ENCODE measurements around the gene ANKRD33B. TPM values are rescaled to one million over a fixed set of nuclear protein-coding genes. Genes with fewer than 3 reads are reported as not detected.

Gene ANKRD33B
- total and polyA plus RNA-seq, 2 of the 8 experiments (the other 6 are each of a cell fraction or from before 2014, with no cell fraction given), result 6.9 to 20.6 TPM

- Histone ChIP-seq H2BK120ac (replicated peaks; ENCODE audit: low read depth, low read length) (no peak overlapping the region), H3K23me2 (ENCODE audit: low read depth, low read length) (no peaks in the 10 kb centered on the region), H3K9me3 (ENCODE audit: insufficient read depth in 2 of 2, low read depth in 1 of 2, low read length in 1 of 2) (no peaks in the 10 kb centered on the region), H2BK5ac (ENCODE audit: low read depth, low read length) (no peak overlapping the region), H2AK5ac (ENCODE audit: low read depth, low read length) (no peak overlapping the region), H3K27ac (ENCODE audit: low read depth, low read length) (no peak overlapping the region), H3K79me2 (ENCODE audit: control insufficient read depth in 1 of 2, insufficient read depth in 2 of 2, low read length in 2 of 2) (no peaks in the 10 kb centered on the region; a peak in 1 of 4 replicates), H3K4me1 (replicated peaks in 1 of 4; ENCODE audit: control insufficient read depth in 3 of 4, insufficient read depth in 4 of 4, low read length in 3 of 4) (peaks cover 0 to 5% (median 3%) of the 10 kb centered on the region in 4 experiments; a peak in 5 of 7 replicates), H4K8ac (ENCODE audit: extremely low read depth, insufficient read depth, low read length) (no peak overlapping the region), H3K4ac (replicated peaks; ENCODE audit: insufficient read length, low read depth, low read length) (no peak overlapping the region), H2BK15ac (ENCODE audit: low read length) (no peak overlapping the region), H3K9ac (replicated peaks in 1 of 4; ENCODE audit: extremely low read depth in 1 of 4, low read depth in 3 of 4, low read length in 3 of 4) (no peak overlapping the region), H3K14ac (ENCODE audit: insufficient read length) (no peak overlapping the region), H3K36me3 (ENCODE audit: control insufficient read depth in 2 of 4, insufficient read depth in 4 of 4, low read length in 3 of 4) (no peaks in the 10 kb centered on the region), H4K5ac (ENCODE audit: insufficient read length, low read depth, low read length) (no peak overlapping the region), H3K79me1 (ENCODE audit: low read depth, low read length) (no peaks in the 10 kb centered on the region; the same call in none of the 2 replicates), H3K23ac (ENCODE audit: insufficient read length) (no peak overlapping the region), H4K91ac (replicated peaks; ENCODE audit: insufficient read length, low read length) (no peak overlapping the region), H3K4me2 (ENCODE audit: insufficient read depth in 1 of 2, low read depth in 2 of 2, low read length in 2 of 2) (no peak overlapping the region), H3K56ac (replicated peaks; ENCODE audit: insufficient read length, low read depth, low read length) (no peak overlapping the region), H4K20me1 (replicated peaks in 1 of 2; ENCODE audit: control insufficient read depth in 1 of 2, insufficient read depth in 2 of 2, low read length in 2 of 2) (no peaks in the 10 kb centered on the region), H2BK12ac (ENCODE audit: low read depth, low read length) (no peak overlapping the region), H3K4me3 (ENCODE audit: extremely low read depth in 1 of 4, insufficient read depth in 2 of 4, low read depth in 3 of 4, low read length in 4 of 4) (no peak overlapping the region), H3K27me3 (replicated peaks in 1 of 4; ENCODE audit: control insufficient read depth in 3 of 4, extremely low read depth in 1 of 4, insufficient read depth in 3 of 4, low read length in 3 of 4) (no peaks in the 10 kb centered on the region), H3K18ac (ENCODE audit: extremely low read depth, low read length) (no peak overlapping the region), H2BK20ac (ENCODE audit: low read length) (no peak overlapping the region), H2AFZ (ENCODE audit: low read length) (no peak overlapping the region)
- DNase-seq (ENCODE audit: low read depth in 1 of 2, low spot score in 2 of 2) (no peak), FAIRE-seq (no peak)
- WGBS, 2 experiments (ENCODE audit: extremely low coverage in 1 of 2, insufficient coverage in 1 of 2, insufficient read length in 1 of 2, insufficient replicate concordance in 2 of 2, low coverage in 1 of 2, low lambda C conversion rate in 2 of 2, missing lambda C conversion rate in 1 of 2), result 89% methylated on average over 2 of the region's 2 CpGs; no CpG with 5 or more reads in 1 of the 2 experiments
- POLR2A ChIA-PET (ENCODE audit: partially characterized antibody), result no interaction called here
- CTCF ChIA-PET (ENCODE audit: partially characterized antibody), result interaction anchor here (1.1 to 1.3 kb wide), 2 partner anchors 21 to 47 kb away, joined by 3 read pairs; no protein-coding TSS in a partner anchor
- no peak for TF ChIP-seq TCF12 (IDR thresholded peaks at IDR 0.05; ENCODE audit: low read depth, low read length)
- no peak for TF ChIP-seq KDM1A (IDR thresholded peaks at IDR 0.05; ENCODE audit: borderline replicate concordance, low read length)
- no peak for TF ChIP-seq E2F6 (IDR thresholded peaks at IDR 0.05)
- TF ChIP-seq POLR2AphosphoS5 (IDR thresholded peaks at IDR 0.05; ENCODE audit: low read depth, low read length), result no peak
- no peak for TF ChIP-seq GTF2F1 (IDR thresholded peaks at IDR 0.05; ENCODE audit: borderline replicate concordance, low read depth, low read length)
- TF ChIP-seq SP1 (IDR thresholded peaks at IDR 0.05; ENCODE audit: low read depth, low read length), result no peak
- TF ChIP-seq RFX5 (IDR thresholded peaks at IDR 0.05; ENCODE audit: borderline replicate concordance, low read depth, low read length), result no peak
Observed at GRCh38 chr5:10581424-10581748, 17.5 kb downstream of the ANKRD33B start.
